Astrocyte of the cerebellum (primary cell): Measurements from ENCODE around the gene ARHGEF17.

Experiments used
- DNase-seq: peaks from one replicate; pipeline ENCODE4 v3.0.0-alpha.2; 2011; ENCODE audit warnings: low read depth
- H3K4me3 ChIP-seq: 2 replicates; pipeline ENCODE4 v1.5.1; 2011; ENCODE audit warnings: mild to moderate bottlenecking, low read depth, low read length, moderate library complexity
- CTCF ChIP-seq: IDR thresholded peaks from 2 replicates; pipeline ENCODE4 v1.5.1; 2012; ENCODE audit warnings: low read length, low read depth, moderate library complexity, mild to moderate bottlenecking; ENCODE audit errors: missing control alignments
- in situ Hi-C: cut with HindIII; loops from 2 replicates; pipeline ENCODE4 v1.10.0; 2017; ENCODE audit warnings: low sequenced_read_pairs

Gene ARHGEF17

GRCh38 chr11:73387594-73388264 is 79.7 kb downstream of the ARHGEF17 start:
- H3K4me3 ChIP-seq, result no peak overlapping the region
- TF ChIP-seq CTCF, result peak; percentile 15
- DNase-seq, result no peak
- in situ Hi-C loops, result no loop called here

- no peak for DNase-seq
- H3K4me3 ChIP-seq, result no peak overlapping the region
- TF ChIP-seq CTCF, result no peak
- in situ Hi-C loops, result no loop called here
Measured at GRCh38 chr11:73388265-73389133, 80.4 kb downstream of the ARHGEF17 start.

- TF ChIP-seq CTCF, result no peak
- no peak overlapping the region for H3K4me3 ChIP-seq
- in situ Hi-C loops, result no loop called here
- DNase-seq, result no peak
Measured at GRCh38 chr11:73389134-73389525, 81.1 kb downstream of the ARHGEF17 start.

- H3K4me3 ChIP-seq, result no peak overlapping the region
- DNase-seq, result no peak
- TF ChIP-seq CTCF, result no peak
- in situ Hi-C loops, result no loop called here
Measured at GRCh38 chr11:73389916-73390315, 81.8 kb downstream of the ARHGEF17 start.

- no peak for DNase-seq
- in situ Hi-C loops, result no loop called here
- no peak for TF ChIP-seq CTCF
- H3K4me3 ChIP-seq, result no peak overlapping the region
Measured at GRCh38 chr11:73390601-73391565, 82.8 kb downstream of the ARHGEF17 start.

- in situ Hi-C loops, result no loop called here
- no peak overlapping the region for H3K4me3 ChIP-seq
- DNase-seq, result no peak
- no peak for TF ChIP-seq CTCF
Measured at GRCh38 chr11:73391665-73392064, 83.6 kb downstream of the ARHGEF17 start.
